H1 (cell line): Measurements from ENCODE around the gene KCNH1. TPM values are rescaled to one million over a fixed set of nuclear protein-coding genes. Genes with fewer than 3 reads are reported as not detected.

Source experiments
- CTCF ChIA-PET: fragments of 300-600 bp; sonication (Branson Sonifier 250); formaldehyde crosslinking; loops from one replicate; lab custom pipeline; 2021; ENCODE audit not compliant: partially characterized antibody; lab: Charles Lee
- POLR2A ChIA-PET: fragments of 300-600 bp; sonication (Branson Sonifier 250); formaldehyde crosslinking; loops from one replicate; lab custom pipeline; 2021; ENCODE audit warnings: inconsistent platforms; ENCODE audit not compliant: partially characterized antibody; lab: Charles Lee
- DNase-seq, 2 experiments: peaks; one replicate each; pipeline versions ENCODE4 v3.0.0 to v3.0.0-alpha.2; 2010 to 2022; ENCODE audit warnings: low spot score in 2 of 2, low read depth in 1 of 2, mixed read lengths in 1 of 2
- FAIRE-seq: peaks from 2 replicates; lab custom pipeline; 2011; peaks lifted over from hg19 to GRCh38; lab: Jason Lieb, UNC
- H2AFZ ChIP-seq: 2 replicates; pipeline ENCODE4 v1.8.1; 2012; ENCODE audit warnings: low read length, inconsistent platforms
- H2AK5ac ChIP-seq: 2 replicates; pipeline ENCODE4 v1.6.1; 2013; ENCODE audit warnings: low read depth, low read length
- H2BK120ac ChIP-seq: replicated peaks from 2 replicates; pipeline ENCODE3; 2013; ENCODE audit warnings: low read depth, low read length, inconsistent platforms
- H2BK12ac ChIP-seq: 2 replicates; pipeline ENCODE4 v1.6.1; 2013; ENCODE audit warnings: low read depth, low read length
- H2BK15ac ChIP-seq: 2 replicates; pipeline ENCODE4 v1.6.1; 2013; ENCODE audit warnings: low read length
- H2BK20ac ChIP-seq: 2 replicates; pipeline ENCODE4 v1.6.1; 2013; ENCODE audit warnings: low read length
- H2BK5ac ChIP-seq: 2 replicates; pipeline ENCODE4 v1.6.1; 2013; ENCODE audit warnings: low read depth, low read length
- H3K14ac ChIP-seq: 2 replicates; pipeline ENCODE4 v1.6.1; 2013; ENCODE audit warnings: inconsistent platforms; ENCODE audit not compliant: insufficient read length
- H3K18ac ChIP-seq: 2 replicates; pipeline ENCODE4 v1.6.1; 2013; ENCODE audit warnings: low read length; ENCODE audit errors: extremely low read depth
- H3K23ac ChIP-seq: 2 replicates; pipeline ENCODE4 v1.6.1; 2013; ENCODE audit warnings: inconsistent platforms; ENCODE audit not compliant: insufficient read length
- H3K23me2 ChIP-seq: 2 replicates; pipeline ENCODE4 v1.6.1; 2013; ENCODE audit warnings: low read depth, low read length
- H3K27ac ChIP-seq: 2 replicates; pipeline ENCODE4 v1.6.1; 2011; ENCODE audit warnings: low read depth, low read length, inconsistent platforms
- H3K27me3 ChIP-seq, 4 experiments: replicated peaks in 1 of 4; 1 replicate in 1 of 4; 2 replicates in 3 of 4; pipeline versions ENCODE4 v1.6.1 to v1.8.1; 2011 to 2013; ENCODE audit warnings: low read length in 3 of 4, mild to moderate bottlenecking in 3 of 4, inconsistent platforms in 2 of 4, mixed read lengths in 2 of 4, moderate library complexity in 1 of 4; ENCODE audit not compliant: control insufficient read depth in 3 of 4, insufficient read depth in 3 of 4; ENCODE audit errors: extremely low read depth in 1 of 4
- H3K36me3 ChIP-seq, 4 experiments: 2 replicates each; pipeline versions ENCODE4 v1.6.1 to v1.8.1; 2011 to 2013; ENCODE audit warnings: mild to moderate bottlenecking in 4 of 4, low read length in 3 of 4, moderate library complexity in 2 of 4, control low read depth in 1 of 4, inconsistent platforms in 1 of 4; ENCODE audit not compliant: insufficient read depth in 4 of 4, control insufficient read depth in 2 of 4
- H3K4ac ChIP-seq: replicated peaks from 2 replicates; pipeline ENCODE3; 2013; ENCODE audit warnings: low read length, low read depth, mixed read lengths, inconsistent platforms; ENCODE audit not compliant: insufficient read length
- H3K4me1 ChIP-seq, 4 experiments: replicated peaks in 1 of 4; 1 replicate in 1 of 4; 2 replicates in 3 of 4; pipeline versions ENCODE4 v1.6.1 to v1.8.1; 2011 to 2013; ENCODE audit warnings: low read length in 3 of 4, inconsistent platforms in 2 of 4, mixed read lengths in 1 of 4; ENCODE audit not compliant: insufficient read depth in 4 of 4, control insufficient read depth in 3 of 4
- H3K4me2 ChIP-seq, 2 experiments: 2 replicates each; pipeline versions ENCODE4 v1.6.1 to v1.8.1; 2011 to 2013; ENCODE audit warnings: low read depth in 2 of 2, low read length in 2 of 2, control low read depth in 1 of 2, inconsistent platforms in 1 of 2, mild to moderate bottlenecking in 1 of 2; ENCODE audit not compliant: insufficient read depth in 1 of 2
- H3K4me3 ChIP-seq, 4 experiments: fragments of 200-600, 300-600 bp in 1 of 4; sonication (generic), shearing (Covaris generic), sonication (Bioruptor Twin) in 1 of 4; 2 replicates each; pipeline versions ENCODE4 v1.5.1 to v1.8.1; 2011 to 2016; ENCODE audit warnings: low read length in 4 of 4, low read depth in 3 of 4, control low read depth in 2 of 4, inconsistent platforms in 2 of 4, mild to moderate bottlenecking in 2 of 4, mixed read lengths in 1 of 4, moderate library complexity in 1 of 4; ENCODE audit not compliant: insufficient read depth in 2 of 4; ENCODE audit errors: extremely low read depth in 1 of 4
- H3K56ac ChIP-seq: replicated peaks from 2 replicates; pipeline ENCODE3; 2013; ENCODE audit warnings: low read depth, mild to moderate bottlenecking, mixed read lengths, low read length, inconsistent platforms; ENCODE audit not compliant: insufficient read length
- H3K79me1 ChIP-seq: 2 replicates; pipeline ENCODE4 v1.6.1; 2013; ENCODE audit warnings: low read depth, low read length, control low read depth
- H3K79me2 ChIP-seq, 2 experiments: 2 replicates each; pipeline versions ENCODE4 v1.6.1 to v1.8.1; 2012 to 2013; ENCODE audit warnings: low read length in 2 of 2, mild to moderate bottlenecking in 2 of 2, inconsistent platforms in 1 of 2; ENCODE audit not compliant: insufficient read depth in 2 of 2, control insufficient read depth in 1 of 2
- H3K9ac ChIP-seq, 4 experiments: replicated peaks in 1 of 4; 1 replicate in 1 of 4; 2 replicates in 3 of 4; pipeline versions ENCODE4 v1.6.1 to v1.8.1; 2011 to 2013; ENCODE audit warnings: low read depth in 3 of 4, low read length in 3 of 4, control low read depth in 2 of 4, mild to moderate bottlenecking in 2 of 4, moderate library complexity in 2 of 4, inconsistent platforms in 1 of 4; ENCODE audit errors: extremely low read depth in 1 of 4
- H3K9me3 ChIP-seq, 2 experiments: 2 replicates each; pipeline versions ENCODE4 v1.6.1 to v1.8.1; 2012 to 2013; ENCODE audit warnings: mild to moderate bottlenecking in 2 of 2, moderate library complexity in 2 of 2, control low read depth in 1 of 2, inconsistent platforms in 1 of 2, low read depth in 1 of 2, low read length in 1 of 2, mixed read lengths in 1 of 2; ENCODE audit not compliant: insufficient read depth in 2 of 2
- H4K20me1 ChIP-seq, 2 experiments: replicated peaks in 1 of 2; 2 replicates each; pipeline versions ENCODE3 to v1.8.1; 2011 to 2013; ENCODE audit warnings: inconsistent platforms in 2 of 2, low read length in 2 of 2, mild to moderate bottlenecking in 1 of 2; ENCODE audit not compliant: insufficient read depth in 2 of 2, control insufficient read depth in 1 of 2
- H4K5ac ChIP-seq: 2 replicates; pipeline ENCODE4 v1.6.1; 2013; ENCODE audit warnings: low read length, low read depth, mixed read lengths, inconsistent platforms; ENCODE audit not compliant: insufficient read length
- H4K8ac ChIP-seq: 2 replicates; pipeline ENCODE4 v1.8.0; 2013; ENCODE audit warnings: mild to moderate bottlenecking, moderate library complexity, low read length, inconsistent platforms; ENCODE audit not compliant: insufficient read depth; ENCODE audit errors: extremely low read depth
- H4K91ac ChIP-seq: replicated peaks from 2 replicates; pipeline ENCODE3; 2013; ENCODE audit warnings: low read length, mixed read lengths, inconsistent platforms; ENCODE audit not compliant: insufficient read length
- CBX8 ChIP-seq: fragments of 300-800, 300-1000 bp; sonication (generic); IDR thresholded peaks from 2 replicates; pipeline ENCODE4 v1.7.1; 2016; ENCODE audit warnings: low read depth, low read length, borderline replicate concordance
- GABPA ChIP-seq: IDR thresholded peaks from 2 replicates; pipeline ENCODE4 v1.6.1; 2011; ENCODE audit warnings: mild to moderate bottlenecking, low read length, moderate library complexity, borderline replicate concordance; ENCODE audit not compliant: insufficient read depth
- KDM1A ChIP-seq: fragments of 200-600, 300-600 bp; sonication (generic); IDR thresholded peaks from 2 replicates; pipeline ENCODE4 v1.7.1; 2016; ENCODE audit warnings: mild to moderate bottlenecking, low read length, borderline replicate concordance
- MAFK ChIP-seq: IDR thresholded peaks from 2 replicates; pipeline ENCODE4 v1.6.1; 2012; ENCODE audit warnings: low read depth, mild to moderate bottlenecking, improper control_type of control experiment, low read length
- YY1 ChIP-seq: IDR thresholded peaks from 2 replicates; pipeline ENCODE4 v1.6.1; 2011; ENCODE audit warnings: low read depth, mild to moderate bottlenecking, low read length
- WGBS, 2 experiments: shearing (Covaris generic) in 1 of 2; methylation state at CpG; one replicate each; pipeline versions ENCODE4 v1.1.6 to v1.1.7; 2013 to 2015; ENCODE audit warnings: low lambda C conversion rate in 2 of 2, mixed read lengths in 2 of 2, inconsistent platforms in 1 of 2, low coverage in 1 of 2, missing lambda C conversion rate in 1 of 2; ENCODE audit not compliant: insufficient replicate concordance in 2 of 2, insufficient coverage in 1 of 2, insufficient read length in 1 of 2; ENCODE audit errors: extremely low coverage in 1 of 2, missing lambda C conversion rate in 1 of 2; 5-methylcytosine and 5-hydroxymethylcytosine counted together
- polyA plus RNA-seq, 7 experiments: library from polyadenylated mRNA; depleted of rRNA in 3 of 7; stranded (reverse) in 5 of 7; unstranded in 2 of 7; fragments of >200 nt in 5 of 7; fragments of 200-250 nt in 2 of 7; gene quantifications; 1 replicate in 5 of 7; 2 replicates in 1 of 7; 4 replicates in 1 of 7; pipeline versions ENCODE4 v1.2.1 to v1.2.3, GENCODE V29; 2011 to 2013; ENCODE audit warnings: missing spikeins in 2 of 7, mixed read lengths in 2 of 7
- total RNA-seq: library from RNA; stranded (reverse); fragmentation: NEBNext Ultra II Directional; extraction: Animal tissue kit (Norgen Biotek cat#: 25700); gene quantifications from 2 replicates; pipeline ENCODE4 v1.2.1, GENCODE V29; 2021

The KCNH1 gene
- total and polyA plus RNA-seq, 2 of the 8 experiments (the other 6 are each of a cell fraction or from before 2014, with no cell fraction given) = 0.27 to 0.34 TPM

DNA sequence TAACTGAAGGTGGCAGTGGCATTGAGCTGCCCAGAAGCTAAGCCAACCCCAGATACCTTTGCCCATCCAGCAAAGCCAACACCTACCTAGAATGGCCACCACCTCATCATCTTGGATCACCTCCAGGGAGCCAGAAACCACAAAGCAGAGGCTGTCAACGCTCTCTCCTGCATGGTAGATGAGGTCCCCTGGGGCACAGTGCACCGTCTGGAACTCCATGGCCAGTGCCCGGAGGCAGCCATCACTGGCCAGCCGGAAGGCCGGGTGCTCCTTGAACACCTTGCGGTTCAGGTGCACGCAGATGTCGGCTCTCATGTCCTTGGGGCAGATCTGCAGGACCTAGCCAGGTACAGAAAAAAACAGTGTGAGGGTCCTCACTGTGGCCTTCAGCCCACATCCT is 336.5 kb downstream of the KCNH1 start:
- Histone ChIP-seq H2BK20ac (no peak overlapping the region), H3K23ac (no peak overlapping the region), H3K18ac (no peak overlapping the region), H4K91ac (no peak overlapping the region), H3K79me1 (no peaks in the 10 kb centered on the region), H3K23me2 (no peaks in the 10 kb centered on the region), H3K4ac (no peak overlapping the region), H4K5ac (no peak overlapping the region), H3K27ac (no peak overlapping the region), H2BK5ac (no peak overlapping the region), H2BK15ac (no peak overlapping the region), H3K36me3 (no peaks in the 10 kb centered on the region), H3K9ac (no peak overlapping the region), H2BK12ac (no peak overlapping the region), H3K79me2 (no peaks in the 10 kb centered on the region), H3K4me2 (no peak overlapping the region), H2BK120ac (no peak overlapping the region), H4K20me1 (no peaks in the 10 kb centered on the region), H2AFZ (no peak overlapping the region), H3K4me3 (no peak overlapping the region), H2AK5ac (no peak overlapping the region), H3K9me3 (no peaks in the 10 kb centered on the region), H3K27me3 (no peaks in the 10 kb centered on the region), H3K4me1 (no peaks in the 10 kb centered on the region), H4K8ac (no peak overlapping the region), H3K56ac (no peak overlapping the region), H3K14ac (no peak overlapping the region)
- WGBS, 2 experiments = 92% methylated on average over 8 of the region's 8 CpGs; no CpG with 5 or more reads in 1 of the 2 experiments
- TF ChIP-seq CBX8 (no peak), GABPA (no peak), KDM1A (no peak), YY1 (no peak), MAFK (no peak)
- DNase-seq (no peak), FAIRE-seq (no peak)
- CTCF ChIA-PET = no interaction called here
- POLR2A ChIA-PET = no interaction called here
